Left ventricle myocardium inferior (tissue), 1 donor: Measurements from ENCODE around the gene PPP2R3A. TPM values are rescaled to one million over a fixed set of nuclear protein-coding genes. Genes with fewer than 3 reads are reported as not detected.

ENCODE experiments used
- DNase-seq: peaks from one replicate; pipeline ENCODE4 v3.0.0-alpha.2; 2020
- H3K27ac ChIP-seq: fragments of 200-600 bp; replicated peaks from 2 replicates; pipeline ENCODE4 v1.8.0; 2021
- H3K27me3 ChIP-seq: fragments of 200-600 bp; 2 replicates; pipeline ENCODE4 v1.8.0; 2021; ENCODE audit warnings: low read depth
- H3K36me3 ChIP-seq: fragments of 200-600 bp; 2 replicates; pipeline ENCODE4 v1.8.0; 2021
- H3K4me1 ChIP-seq: fragments of 200-600 bp; 2 replicates; pipeline ENCODE4 v1.8.0; 2021
- H3K4me3 ChIP-seq: fragments of 200-600 bp; 2 replicates; pipeline ENCODE4 v1.8.0; 2021; ENCODE audit warnings: mild to moderate bottlenecking, moderate library complexity
- H3K9me3 ChIP-seq: fragments of 200-600 bp; replicated peaks from 2 replicates; pipeline ENCODE4 v1.8.0; 2021
- intact Hi-C: fragments of 100-400 bp; cut with micrococcal nuclease; formaldehyde crosslinking; loops from one replicate; pipeline ENCODE4 v1.11.0; 2022
- total RNA-seq: library from RNA; stranded (reverse); fragmentation: NEBNext Ultra II Directional; extraction: Animal tissue kit (Norgen Biotek cat#: 25700); gene quantifications from one replicate; pipeline ENCODE4 v1.2.1, GENCODE V29; 2021
- TF ChIP-seq, protein P1 (sequence below): fragments of 200-600 bp; IDR thresholded peaks from 2 replicates; pipeline ENCODE4 v1.8.0; 2021; ENCODE audit warnings: antibody characterized with exemption, mild to moderate bottlenecking, borderline replicate concordance
- donor health status: DM: no; HTN: yes; CAD: no; lungs with severe emphysema.

The PPP2R3A gene
- total RNA-seq, 1 donor from 2014 or later = 94.9 TPM

- intact Hi-C loops = loop anchor here (10.0 kb wide), 1 partner anchor 52 kb away; no protein-coding TSS in a partner anchor
- TF ChIP-seq, protein P1, sequence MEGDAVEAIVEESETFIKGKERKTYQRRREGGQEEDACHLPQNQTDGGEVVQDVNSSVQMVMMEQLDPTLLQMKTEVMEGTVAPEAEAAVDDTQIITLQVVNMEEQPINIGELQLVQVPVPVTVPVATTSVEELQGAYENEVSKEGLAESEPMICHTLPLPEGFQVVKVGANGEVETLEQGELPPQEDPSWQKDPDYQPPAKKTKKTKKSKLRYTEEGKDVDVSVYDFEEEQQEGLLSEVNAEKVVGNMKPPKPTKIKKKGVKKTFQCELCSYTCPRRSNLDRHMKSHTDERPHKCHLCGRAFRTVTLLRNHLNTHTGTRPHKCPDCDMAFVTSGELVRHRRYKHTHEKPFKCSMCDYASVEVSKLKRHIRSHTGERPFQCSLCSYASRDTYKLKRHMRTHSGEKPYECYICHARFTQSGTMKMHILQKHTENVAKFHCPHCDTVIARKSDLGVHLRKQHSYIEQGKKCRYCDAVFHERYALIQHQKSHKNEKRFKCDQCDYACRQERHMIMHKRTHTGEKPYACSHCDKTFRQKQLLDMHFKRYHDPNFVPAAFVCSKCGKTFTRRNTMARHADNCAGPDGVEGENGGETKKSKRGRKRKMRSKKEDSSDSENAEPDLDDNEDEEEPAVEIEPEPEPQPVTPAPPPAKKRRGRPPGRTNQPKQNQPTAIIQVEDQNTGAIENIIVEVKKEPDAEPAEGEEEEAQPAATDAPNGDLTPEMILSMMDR = no peak
- Histone ChIP-seq H3K27me3 (no peaks in the 10 kb centered on the region), H3K4me1 (peaks cover 83% of the 10 kb centered on the region), H3K27ac (peak overlapping the region; percentile 100), H3K4me3 (peak overlapping the region; percentile 77), H3K36me3 (no peaks in the 10 kb centered on the region), H3K9me3 (no peaks in the 10 kb centered on the region)
- no peak for DNase-seq
Measured at GRCh38 chr3:136192831-136193230, 227.3 kb downstream of the PPP2R3A start.

- intact Hi-C loops = loop anchor here (10.0 kb wide), 1 partner anchor 51 kb away; no protein-coding TSS in a partner anchor
- Histone ChIP-seq H3K9me3 (no peaks in the 10 kb centered on the region), H3K27me3 (no peaks in the 10 kb centered on the region), H3K4me3 (peak overlapping the region; percentile 77), H3K4me1 (peaks cover 82% of the 10 kb centered on the region), H3K36me3 (no peaks in the 10 kb centered on the region), H3K27ac (peak overlapping the region; percentile 100)
- TF ChIP-seq, protein P1 = no peak
- no peak for DNase-seq
Measured at GRCh38 chr3:136193278-136194054, 227.9 kb downstream of the PPP2R3A start.

- Histone ChIP-seq H3K27me3 (no peaks in the 10 kb centered on the region), H3K27ac (peak overlapping the region; percentile 100), H3K9me3 (no peaks in the 10 kb centered on the region), H3K4me1 (peaks cover 71% of the 10 kb centered on the region), H3K4me3 (peak overlapping the region; percentile 77), H3K36me3 (no peaks in the 10 kb centered on the region)
- peak; percentile 36 for DNase-seq
- intact Hi-C loops = loop anchor here (10.0 kb wide), 1 partner anchor 50 kb away; no protein-coding TSS in a partner anchor
- TF ChIP-seq, protein P1 = no peak
Measured at GRCh38 chr3:136194409-136195257, 229.1 kb downstream of the PPP2R3A start.

- DNase-seq = peak; percentile 58
- no peaks in the 10 kb centered on the region for H3K27me3 ChIP-seq
- intact Hi-C loops = loop anchor here (10.0 kb wide), 1 partner anchor 49 kb away; no protein-coding TSS in a partner anchor
- peaks cover 62% of the 10 kb centered on the region for H3K4me1 ChIP-seq
- peak overlapping the region; percentile 100 for H3K27ac ChIP-seq
- TF ChIP-seq, protein P1 = no peak
- no peaks in the 10 kb centered on the region for H3K9me3 ChIP-seq
- no peaks in the 10 kb centered on the region for H3K36me3 ChIP-seq
- peak overlapping the region; percentile 77 for H3K4me3 ChIP-seq
Measured at GRCh38 chr3:136195258-136196063, 229.9 kb downstream of the PPP2R3A start.

DNA sequence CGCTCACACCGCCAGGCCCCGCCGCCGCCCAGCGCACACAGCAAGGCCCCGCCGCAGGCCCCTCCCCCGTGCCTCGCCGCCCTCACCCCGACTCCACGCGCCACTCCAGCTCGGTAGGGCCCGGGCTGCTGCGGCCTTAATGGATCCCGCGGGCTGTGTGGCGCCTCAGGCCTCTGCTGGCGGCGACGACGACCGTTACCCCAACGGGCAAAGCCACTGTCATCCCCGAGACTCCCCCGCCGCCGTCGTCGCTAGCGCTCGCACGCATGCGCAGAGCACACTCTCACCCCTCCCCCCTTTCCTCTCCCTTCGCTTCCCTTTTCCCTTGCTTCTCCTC is 230.5 kb downstream of the PPP2R3A start, which contains the start of gene MSL2:
TSS of gene MSL2 (minus strand) at position 272 of the 337 bp plus-strand sequence. CDS start 1,222 bp downstream, outside the sequence.
- TF ChIP-seq, protein P1 = no peak
- Histone ChIP-seq H3K4me3 (peak within 1 kb of the TSS; percentile 77), H3K36me3 (no peaks in the 10 kb centered on the region), H3K27me3 (no peaks in the 10 kb centered on the region), H3K4me1 (peaks cover 57% of the 10 kb centered on the region), H3K9me3 (no peaks in the 10 kb centered on the region), H3K27ac (peak within 1 kb of the TSS; percentile 100)
- peak; percentile 82 for DNase-seq
- intact Hi-C loops = loop anchor here (10.0 kb wide), 1 partner anchor 49 kb away; no protein-coding TSS in a partner anchor
